ENCODE measurements around the gene SH3RF3.

- no peak for TF ChIP-seq TEAD4 (IDR thresholded peaks at IDR 0.05; ENCODE audit: borderline replicate concordance, insufficient read depth)
- TF ChIP-seq TAF1 (IDR thresholded peaks at IDR 0.05; ENCODE audit: borderline replicate concordance, low read depth, low read length), result no peak
- no peak for TF ChIP-seq CTCF (IDR thresholded peaks at IDR 0.05)
- no peak for TF ChIP-seq GABPA (IDR thresholded peaks at IDR 0.05; ENCODE audit: low read depth)
These were observed 403.1 kb downstream of the SH3RF3 start for GRCh38 chr2:109531896-109532727.

All from SK-N-SH (cell line).